HG03354 (cell line): ENCODE results near the gene CNGB1.
"Not testable (repeated sequence)": the region's sequence is repeated elsewhere in the genome, so short reads cannot be mapped to it uniquely, and the experiment has no call there.

ENCODE experiments used
- ATAC-seq: cut with Tn5 transposase; IDR thresholded peaks from one replicate; pipeline ENCODE4 v1.9.1; 2021; ENCODE audit warnings: mild to moderate bottlenecking; ENCODE audit not compliant: unreplicated experiment, poor library complexity, severe bottlenecking

CNGB1 gene

GRCh38 chr16:57845115-57845514 is 125.8 kb downstream of the CNGB1 start:
- no peak for ATAC-seq

- ATAC-seq = no peak
These were observed 126.4 kb downstream of the CNGB1 start for GRCh38 chr16:57844416-57845030.

- no peak for ATAC-seq
These were observed 127.5 kb downstream of the CNGB1 start for GRCh38 chr16:57843400-57843799.

GRCh38 chr16:57842601-57843000 is 128.3 kb downstream of the CNGB1 start:
- no peak for ATAC-seq

GRCh38 chr16:57840833-57841232 is 130.1 kb downstream of the CNGB1 start:
- ATAC-seq = no peak

GRCh38 chr16:57838161-57838560 is 132.8 kb downstream of the CNGB1 start:
- ATAC-seq = no peak

GRCh38 chr16:57837305-57838125 is 133.4 kb downstream of the CNGB1 start:
- no peak for ATAC-seq

GRCh38 chr16:57835439-57835838 is 135.5 kb downstream of the CNGB1 start:
- not testable (repeated sequence) for ATAC-seq

- ATAC-seq = no peak
These were observed 136.0 kb downstream of the CNGB1 start for GRCh38 chr16:57834936-57835335.
